Left cardiac atrium (tissue), 4 donors: Measurements from ENCODE around the gene MALT1. TPM values are rescaled to one million over a fixed set of nuclear protein-coding genes. Genes with fewer than 3 reads are reported as not detected.
"Not testable (repeated sequence)": the region's sequence is repeated elsewhere in the genome, so short reads cannot be mapped to it uniquely, and the experiment has no call there.

Experiments used
- ATAC-seq, 2 donors: fragments of 200-7000 bp; cut with Tn5 transposase; one replicate each; pipeline ENCODE4 v1.9.1; 2020; ENCODE audit warnings: mild to moderate bottlenecking in 2 of 2, moderate library complexity in 2 of 2
- DNase-seq: peaks from one replicate; pipeline ENCODE4 v3.0.0-alpha.2; 2020
- intact Hi-C, 2 donors: fragments of 100-400 bp; cut with DNase I; formaldehyde crosslinking; loops; one replicate each; pipeline versions ENCODE4 v1.14.1 to v1.15.1; 2022 to 2023
- long read RNA-seq: library from polyadenylated mRNA; unstranded; transcript quantifications from one replicate; pipeline ENCODE4 v2.0.0, GENCODE V29; 2021
- total RNA-seq, 2 donors: library from RNA; stranded (reverse); fragmentation: NEBNext Ultra II Directional; extraction: Animal tissue kit (Norgen Biotek cat#: 25700); gene quantifications; one replicate each; pipeline ENCODE4 v1.2.1, GENCODE V29; 2021
- donor health status: DM: no; HTN: yes; CAD: no.
- donor health status: DM: no; HTN: yes; CAD: no; lungs with severe emphysema.
- donor health status: DM: yes; HTN: yes; CAD: no.
- donor health status: Dilated cardiomyopathy.

MALT1 gene, protein sequence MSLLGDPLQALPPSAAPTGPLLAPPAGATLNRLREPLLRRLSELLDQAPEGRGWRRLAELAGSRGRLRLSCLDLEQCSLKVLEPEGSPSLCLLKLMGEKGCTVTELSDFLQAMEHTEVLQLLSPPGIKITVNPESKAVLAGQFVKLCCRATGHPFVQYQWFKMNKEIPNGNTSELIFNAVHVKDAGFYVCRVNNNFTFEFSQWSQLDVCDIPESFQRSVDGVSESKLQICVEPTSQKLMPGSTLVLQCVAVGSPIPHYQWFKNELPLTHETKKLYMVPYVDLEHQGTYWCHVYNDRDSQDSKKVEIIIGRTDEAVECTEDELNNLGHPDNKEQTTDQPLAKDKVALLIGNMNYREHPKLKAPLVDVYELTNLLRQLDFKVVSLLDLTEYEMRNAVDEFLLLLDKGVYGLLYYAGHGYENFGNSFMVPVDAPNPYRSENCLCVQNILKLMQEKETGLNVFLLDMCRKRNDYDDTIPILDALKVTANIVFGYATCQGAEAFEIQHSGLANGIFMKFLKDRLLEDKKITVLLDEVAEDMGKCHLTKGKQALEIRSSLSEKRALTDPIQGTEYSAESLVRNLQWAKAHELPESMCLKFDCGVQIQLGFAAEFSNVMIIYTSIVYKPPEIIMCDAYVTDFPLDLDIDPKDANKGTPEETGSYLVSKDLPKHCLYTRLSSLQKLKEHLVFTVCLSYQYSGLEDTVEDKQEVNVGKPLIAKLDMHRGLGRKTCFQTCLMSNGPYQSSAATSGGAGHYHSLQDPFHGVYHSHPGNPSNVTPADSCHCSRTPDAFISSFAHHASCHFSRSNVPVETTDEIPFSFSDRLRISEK
- 10 to 100 TPM; 12.0 to 12.4 TPM for total RNA-seq
- long read RNA-seq, full-length matches to known transcripts = 2 of 4 reads
- long read RNA-seq, partial matches to known transcripts = 0 of 4 reads
- long read RNA-seq, other reads (novel, unspliced or antisense) = 2 of 4 reads

DNA sequence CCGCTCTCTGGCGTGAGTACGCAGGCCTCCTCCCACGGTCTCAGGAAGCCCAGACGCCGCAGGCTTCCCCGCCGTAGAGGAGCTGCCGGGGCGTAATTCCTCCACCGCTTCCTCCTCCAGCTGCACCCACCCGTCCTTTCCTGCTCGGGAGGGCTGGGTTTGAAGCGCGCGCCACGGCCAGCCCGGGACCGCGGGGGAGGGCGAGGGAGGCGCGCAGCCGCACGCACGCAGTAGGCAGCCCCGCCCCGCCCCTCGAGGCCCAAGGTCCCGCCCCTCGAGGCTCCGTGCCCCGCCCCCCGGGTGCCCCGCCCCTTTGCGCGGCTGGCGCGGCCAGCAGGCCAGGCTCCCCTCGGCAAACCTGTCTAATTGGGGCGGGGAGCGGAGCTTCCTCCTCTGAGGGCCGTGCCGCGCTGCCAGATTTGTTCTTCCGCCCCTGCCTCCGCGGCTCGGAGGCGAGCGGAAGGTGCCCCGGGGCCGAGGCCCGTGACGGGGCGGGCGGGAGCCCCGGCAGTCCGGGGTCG lies at the start of gene MALT1:
Gene MALT1, plus strand, starts transcription at position 355 of the 521 bp plus-strand sequence. CDS start 179 bp downstream, outside the sequence.
- DNase-seq (peak; percentile 94), ATAC-seq (peak; percentile 97 to 98)
- intact Hi-C loops = no loop called here

DNA sequence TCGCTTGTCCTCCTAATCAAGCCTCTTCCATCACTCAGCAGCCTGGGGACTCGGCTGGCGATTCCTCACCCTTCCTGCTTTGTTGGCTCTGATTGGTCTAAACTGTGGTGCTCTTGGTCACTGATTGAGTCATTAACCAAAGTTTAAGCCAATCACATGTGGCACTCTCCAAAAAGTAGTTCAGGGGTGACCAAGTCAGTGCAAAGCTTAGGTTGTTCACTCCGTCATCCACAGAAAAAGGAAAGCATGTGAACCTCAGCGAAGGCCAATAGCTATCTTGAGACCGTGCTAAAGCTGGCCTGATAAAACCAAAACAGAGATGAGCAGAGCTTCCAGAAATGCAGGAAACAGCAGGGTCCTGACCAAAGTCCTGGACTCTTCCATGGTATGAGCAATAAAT lies 47.3 kb upstream of the MALT1 start:
- peak; percentile 28 to 77 for ATAC-seq
- DNase-seq = no peak
- intact Hi-C loops = no loop called here

DNA sequence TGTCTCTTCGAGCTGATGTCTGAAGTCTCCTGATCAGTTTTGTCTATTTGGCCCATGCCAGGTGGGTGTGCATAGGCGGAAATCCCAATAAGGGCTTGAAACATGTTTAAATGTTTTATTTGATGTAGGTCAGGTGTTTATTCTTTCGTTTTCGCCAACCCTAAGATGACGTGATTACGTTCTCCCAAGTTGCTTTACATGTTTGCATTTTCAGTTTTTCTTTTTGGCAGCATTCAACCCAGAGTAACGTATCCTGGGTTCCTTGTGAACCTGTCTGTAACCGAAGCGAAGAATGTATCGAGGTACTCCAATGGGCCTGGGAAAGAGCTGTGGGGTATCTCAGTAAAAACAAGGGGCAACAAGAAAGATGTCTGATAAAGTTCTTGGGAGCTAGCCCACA lies 45.4 kb upstream of the MALT1 start:
- no peak for ATAC-seq
- no peak for DNase-seq
- intact Hi-C loops = no loop called here

DNA sequence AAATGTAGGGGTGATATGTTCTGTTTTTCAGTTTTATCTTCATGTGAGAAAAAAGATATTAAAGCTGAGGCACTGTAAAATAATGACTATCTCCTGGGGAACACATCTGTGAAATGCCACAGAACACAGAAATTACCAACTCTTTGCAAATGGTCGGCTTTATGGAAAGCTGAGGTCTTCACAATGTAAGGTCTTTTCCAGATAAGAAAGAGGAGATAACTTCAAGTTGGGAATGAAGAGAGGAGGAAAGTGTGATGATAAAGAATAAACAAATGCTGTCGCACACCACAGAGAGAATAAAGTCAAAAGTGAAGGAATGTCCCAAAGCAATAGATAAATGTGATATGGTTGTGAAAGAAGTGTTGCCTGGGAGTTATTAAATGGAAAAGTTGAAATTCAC lies 41.2 kb upstream of the MALT1 start:
- no peak for ATAC-seq
- DNase-seq = no peak
- intact Hi-C loops = no loop called here

DNA sequence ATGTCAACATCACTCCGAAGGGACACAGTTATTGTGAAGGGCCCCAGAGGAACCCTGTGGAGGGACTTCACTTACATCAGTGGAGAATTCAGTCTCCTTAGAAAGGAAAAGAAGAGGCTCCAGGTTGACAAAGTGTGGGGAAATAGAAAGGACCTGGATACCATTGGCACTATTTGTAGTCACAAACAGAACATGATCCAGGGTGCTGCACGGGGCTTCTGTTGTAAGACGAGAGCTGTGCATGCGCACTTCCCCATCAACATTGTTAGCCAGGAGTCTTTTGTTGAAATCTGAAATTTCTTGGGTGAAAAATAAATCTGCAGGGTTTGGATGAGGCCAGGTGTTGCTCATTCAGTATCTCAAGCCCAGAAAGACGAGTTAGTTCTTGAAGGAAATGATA lies 40.0 kb upstream of the MALT1 start:
- ATAC-seq (no peak), DNase-seq (no peak)
- intact Hi-C loops = no loop called here

DNA sequence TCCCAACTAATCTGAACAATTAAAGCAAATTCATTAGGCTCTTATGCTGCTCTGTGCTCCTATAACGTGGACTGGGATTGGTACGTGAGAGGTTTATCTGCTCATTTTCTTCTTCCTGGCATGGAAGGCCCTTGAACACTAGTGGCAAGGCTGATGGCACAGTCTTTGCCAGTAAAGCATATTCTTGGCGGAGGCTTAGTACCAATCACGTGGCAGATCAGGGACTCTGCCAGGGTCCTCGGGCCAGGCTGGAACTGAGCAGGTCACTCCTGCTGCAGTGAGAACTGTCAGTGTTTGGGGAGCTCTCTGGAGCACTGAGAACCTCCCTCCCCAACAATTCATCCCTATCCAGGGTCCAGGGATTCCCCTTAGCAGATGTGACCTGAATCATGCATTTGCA lies 38.7 kb upstream of the MALT1 start:
- intact Hi-C loops = no loop called here
- peak; percentile 46 for DNase-seq
- ATAC-seq = peak; percentile 70

DNA sequence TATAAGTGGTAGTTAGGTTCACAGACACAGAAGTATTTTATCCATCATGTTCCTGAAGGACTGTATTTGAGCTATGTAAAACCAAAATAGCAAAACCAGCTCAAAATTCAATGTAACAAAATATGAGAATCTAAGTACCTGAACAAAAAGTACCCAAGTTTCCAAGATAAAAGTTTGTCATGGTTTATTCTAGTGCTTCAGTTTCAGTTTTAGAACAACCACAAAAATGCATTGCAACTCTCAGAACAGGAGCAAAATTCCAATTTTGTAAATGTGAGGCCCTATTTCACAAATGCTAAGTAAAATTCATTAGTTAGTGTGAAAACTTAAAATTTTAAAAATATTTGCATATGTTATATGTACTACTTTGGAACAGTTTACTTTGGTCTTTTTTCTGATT lies 37.4 kb upstream of the MALT1 start:
- intact Hi-C loops = no loop called here
- no peak for DNase-seq
- ATAC-seq = no peak

DNA sequence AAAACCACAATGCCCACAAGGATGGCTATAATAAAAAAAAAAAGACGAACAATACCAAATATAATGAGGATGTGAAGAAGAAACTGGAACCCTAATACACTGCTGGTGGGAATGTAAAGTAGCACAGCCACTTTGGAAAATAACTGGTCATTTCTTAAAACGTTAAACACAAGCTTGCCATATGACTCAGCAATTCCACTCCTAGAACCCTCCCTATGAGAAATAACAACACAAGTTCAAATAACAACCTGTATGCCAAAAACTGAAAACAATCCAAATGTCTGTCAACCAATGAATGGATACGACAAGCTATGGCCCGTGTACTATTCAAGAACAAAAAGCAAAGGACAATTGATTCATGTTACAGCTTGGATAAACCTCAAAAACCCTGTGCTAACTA lies 35.4 kb upstream of the MALT1 start:
- ATAC-seq (peak in 1 of 2 donors; percentile 31), DNase-seq (no peak)
- intact Hi-C loops = no loop called here

DNA sequence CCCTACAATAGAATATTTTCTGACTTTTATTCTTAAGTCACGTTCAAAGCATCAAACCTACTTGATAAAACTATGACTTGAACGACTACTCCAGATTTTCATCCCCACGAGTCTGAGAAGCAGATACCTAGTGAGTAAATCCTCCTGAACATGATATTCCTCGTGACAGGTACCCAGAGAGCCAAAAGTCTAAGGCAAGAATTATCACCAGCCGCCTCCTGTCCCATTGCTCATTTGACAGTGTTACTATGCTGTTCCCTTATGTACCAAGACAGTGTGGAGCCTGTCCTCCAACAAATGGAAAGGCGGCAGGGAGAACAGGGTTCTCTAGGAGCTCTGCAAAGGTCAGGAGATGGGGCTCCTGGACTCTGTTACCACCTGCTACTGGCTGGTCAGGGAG lies 34.1 kb upstream of the MALT1 start:
- ATAC-seq (no peak), DNase-seq (no peak)
- intact Hi-C loops = no loop called here

DNA sequence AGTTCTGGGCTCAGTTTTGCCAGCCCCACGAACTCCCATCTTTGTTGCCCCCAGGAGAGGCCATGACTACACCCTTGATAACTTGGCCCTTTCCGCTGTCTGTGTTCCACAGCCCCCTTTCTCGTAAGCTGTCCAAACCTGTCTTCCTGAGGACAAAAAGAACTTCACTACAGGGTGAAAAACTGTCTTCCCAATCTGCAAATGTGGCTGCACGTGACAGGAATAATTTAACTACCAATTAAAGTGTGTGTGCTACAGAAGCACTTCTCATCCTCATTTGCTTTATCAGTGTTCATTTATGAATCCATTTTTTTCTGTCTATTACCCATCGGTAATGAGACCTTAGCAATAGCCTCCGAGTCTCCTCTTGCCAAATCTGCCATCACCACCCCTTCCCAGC lies 33.3 kb upstream of the MALT1 start:
- intact Hi-C loops = no loop called here
- no peak for ATAC-seq
- no peak for DNase-seq

DNA sequence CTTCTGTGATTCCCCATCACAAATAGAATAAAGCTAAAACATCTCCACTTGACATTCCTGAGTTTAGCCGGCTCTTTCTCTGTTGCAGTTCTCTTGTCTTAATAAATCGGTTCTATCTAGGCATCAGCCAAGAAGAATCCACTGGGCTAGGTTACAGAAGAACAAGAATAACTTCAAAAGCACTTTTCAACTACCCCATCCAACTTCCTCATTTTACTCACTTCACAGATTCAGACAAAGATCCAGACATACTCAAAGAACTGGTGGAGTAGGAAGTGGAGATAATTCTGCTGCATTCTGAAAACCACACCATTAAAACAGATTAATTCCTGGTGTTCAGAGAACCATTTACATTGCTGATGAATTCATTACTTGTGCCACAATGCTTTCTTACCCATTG lies 32.8 kb upstream of the MALT1 start:
- intact Hi-C loops = no loop called here
- ATAC-seq = no peak
- DNase-seq = no peak

DNA sequence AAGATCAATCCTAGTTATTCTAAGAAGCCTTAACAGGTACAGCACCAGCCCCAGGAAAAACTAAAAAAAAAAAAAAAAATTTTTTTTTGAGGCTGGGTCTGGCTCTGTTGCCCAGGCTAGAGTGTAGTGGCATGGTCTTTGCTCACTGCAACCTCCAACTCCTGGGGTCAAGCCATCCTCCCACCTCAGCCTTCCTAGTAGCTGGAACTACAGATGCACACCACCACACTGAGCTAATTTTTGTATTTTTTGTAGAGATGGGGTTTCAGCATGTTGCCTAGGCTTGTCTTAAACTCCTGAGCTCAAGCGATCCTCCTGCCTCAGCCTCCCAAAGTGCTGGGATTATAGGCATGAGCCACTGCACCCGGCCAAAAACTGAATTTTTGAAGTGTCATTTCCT lies 32.0 kb upstream of the MALT1 start:
- DNase-seq (no peak), ATAC-seq (no peak)

DNA sequence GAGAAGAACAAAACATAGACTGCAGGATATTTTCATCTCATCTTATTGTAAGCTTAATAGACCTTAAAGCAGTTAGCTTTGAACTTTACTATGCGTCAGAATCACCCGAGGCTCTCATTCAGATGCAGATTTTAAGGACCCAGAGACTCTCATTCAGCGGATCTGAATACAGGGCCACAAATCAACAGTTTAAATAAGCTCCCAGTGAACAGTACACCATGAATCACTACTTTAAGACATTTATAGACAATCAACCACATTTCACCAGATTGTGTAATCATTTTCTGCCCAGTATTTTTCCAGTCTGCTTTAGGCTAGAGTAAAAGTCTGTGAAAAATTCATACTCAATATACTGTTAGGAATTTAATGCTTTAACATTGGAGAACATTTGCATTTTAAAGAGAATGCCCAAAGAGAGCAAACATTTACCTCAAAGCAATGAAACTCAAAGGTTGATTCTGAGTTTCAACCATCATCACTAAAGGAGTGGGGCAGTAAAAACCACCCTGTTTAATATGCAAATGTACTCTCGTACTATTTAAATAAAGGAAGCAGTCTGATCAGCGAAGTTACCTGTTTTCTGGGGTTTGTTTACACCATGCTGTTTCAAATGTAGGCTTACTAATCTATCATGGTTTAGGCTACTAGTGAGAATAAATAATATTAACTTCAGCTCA lies 31.4 kb upstream of the MALT1 start:
- ATAC-seq (peak in 1 of 2 donors; percentile 48), DNase-seq (no peak)
- intact Hi-C loops = no loop called here

More for the DNA sequence above, 32.0 kb upstream of the MALT1 start:
- intact Hi-C loops = no loop called here

DNA sequence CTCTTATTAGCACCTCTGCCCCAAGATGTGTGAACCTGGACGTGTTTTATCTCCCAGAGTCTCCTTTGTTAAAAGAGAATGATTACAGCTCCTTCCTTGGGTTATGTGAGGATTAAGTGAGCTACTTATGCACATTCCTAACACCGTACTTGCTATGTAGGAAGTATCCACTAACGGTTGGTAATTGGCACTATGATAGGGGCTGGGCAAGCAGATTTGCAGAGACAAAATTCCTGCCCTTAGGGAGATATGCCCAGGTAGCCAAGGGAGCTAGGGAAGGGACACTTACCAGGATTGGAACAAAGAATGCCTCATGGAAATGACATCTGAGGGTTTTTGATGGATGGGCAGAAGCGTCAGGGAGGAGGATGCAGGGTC lies 30.8 kb upstream of the MALT1 start:
- intact Hi-C loops = no loop called here
- DNase-seq (no peak), ATAC-seq (no peak)

DNA sequence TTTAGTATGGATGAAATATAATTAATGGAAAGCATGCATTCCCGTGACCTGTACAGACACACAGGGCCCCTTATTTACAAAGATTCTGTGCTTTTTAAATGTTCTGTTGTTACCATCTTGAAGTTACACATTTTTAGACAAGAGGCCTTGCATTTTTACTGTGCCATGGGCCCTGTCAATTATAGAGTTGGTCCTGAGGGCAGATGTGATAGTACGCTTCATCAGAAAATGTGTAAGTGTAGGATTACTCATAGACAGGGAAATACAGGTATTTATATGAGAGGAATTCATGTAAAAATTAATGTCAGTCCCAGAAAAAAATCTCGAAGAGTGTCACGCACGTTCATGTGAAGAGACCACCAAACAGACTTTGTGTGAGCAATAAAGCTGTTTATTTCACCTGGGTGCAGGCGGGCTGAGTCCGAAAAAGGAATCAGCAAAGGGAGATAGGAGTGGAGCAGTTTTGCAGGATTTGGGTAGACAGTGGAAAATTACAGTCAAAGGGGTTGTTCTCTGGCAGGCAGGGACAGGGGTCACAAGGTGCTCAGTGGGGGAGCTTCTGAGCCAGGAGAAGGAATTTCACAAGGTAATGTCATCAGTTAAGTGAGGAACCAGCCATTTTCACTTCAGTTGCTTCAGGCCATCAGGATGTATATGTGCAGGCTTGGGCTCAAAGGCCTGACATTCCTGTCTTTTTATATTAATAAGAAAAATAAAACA lies 30.2 kb upstream of the MALT1 start:
- intact Hi-C loops = no loop called here
- ATAC-seq (no peak), DNase-seq (no peak)

DNA sequence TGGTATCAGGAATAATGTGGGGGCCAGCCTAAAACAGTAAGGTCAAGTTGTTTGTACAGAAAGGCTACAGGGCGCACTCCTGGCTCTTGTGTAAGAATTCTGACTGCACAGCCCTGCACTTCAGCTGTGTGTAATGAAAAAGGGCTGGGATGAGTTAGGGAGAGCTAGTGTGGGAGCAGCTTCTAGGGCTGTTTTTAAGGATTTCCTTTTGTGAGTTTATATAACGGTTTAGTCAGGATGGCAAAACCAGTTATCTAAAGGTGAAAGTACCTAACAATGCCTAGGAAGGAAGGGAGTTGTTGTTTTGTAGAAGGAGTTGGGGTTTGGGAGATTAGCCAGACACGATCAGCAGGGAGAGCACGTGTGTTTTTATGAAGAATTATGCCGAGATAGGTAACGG lies 27.7 kb upstream of the MALT1 start:
- ATAC-seq, intact Hi-C loops, DNase-seq: not testable (repeated sequence)

DNA sequence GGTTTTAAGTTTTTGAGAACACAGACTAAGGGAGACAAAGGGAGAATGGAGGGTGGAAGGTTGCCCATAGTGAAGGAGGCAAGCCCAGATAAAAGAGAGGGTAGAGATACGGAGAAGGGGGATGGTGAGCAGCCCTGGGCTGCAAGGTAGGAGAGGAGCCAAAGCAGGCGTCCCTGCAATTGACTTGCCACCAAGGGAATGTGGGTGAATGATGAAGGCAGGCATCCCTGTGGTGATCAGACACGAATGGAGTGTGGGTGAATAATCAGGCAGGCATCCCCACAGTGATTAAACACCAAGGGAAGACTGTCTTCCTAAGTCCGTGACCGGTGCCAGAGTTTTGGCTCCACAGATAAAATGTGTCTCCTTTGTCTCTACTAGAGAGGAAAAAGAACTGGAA lies 25.9 kb upstream of the MALT1 start:
- intact Hi-C loops = no loop called here
- DNase-seq (peak; percentile 24), ATAC-seq (peak in 1 of 2 donors; percentile 72)

DNA sequence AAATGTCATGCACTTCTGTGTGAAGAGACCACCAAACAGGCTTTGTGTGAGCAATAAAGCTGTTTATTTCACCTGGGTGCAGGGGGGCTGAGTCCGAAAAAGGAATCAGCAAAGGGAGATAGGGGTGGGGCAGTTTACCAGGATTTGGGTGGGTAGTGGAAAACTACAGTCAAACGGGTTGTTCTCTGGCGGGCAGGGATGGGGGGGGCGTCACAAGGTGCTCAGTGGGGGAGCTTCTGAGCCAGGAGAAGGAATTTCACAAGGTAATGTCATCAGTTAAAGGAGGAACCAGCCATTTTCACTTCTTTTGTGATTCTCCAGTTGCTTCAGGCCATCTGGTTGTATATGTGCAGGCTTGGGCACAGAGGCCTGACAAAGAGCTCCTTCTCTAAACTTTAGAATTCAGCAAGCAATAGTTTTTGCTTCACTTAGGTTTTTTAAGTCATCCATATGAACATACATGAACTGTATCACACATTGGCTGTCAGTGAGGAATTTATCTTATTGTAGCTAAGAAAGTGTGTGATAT lies 24.9 kb upstream of the MALT1 start:
- intact Hi-C loops = no loop called here
- no peak for ATAC-seq

More for the DNA sequence above, 24.9 kb upstream of the MALT1 start:
- DNase-seq = no peak
